SK-N-SH (cell line): ENCODE data around the gene TMEM163.

ENCODE experiments used
- FOXM1 ChIP-seq: IDR thresholded peaks from 2 replicates; pipeline ENCODE4 v1.4.0; 2012; ENCODE audit warnings: low read depth, mild to moderate bottlenecking
- GABPA ChIP-seq: IDR thresholded peaks from 2 replicates; pipeline ENCODE4 v1.4.0; 2012; ENCODE audit warnings: low read depth, mild to moderate bottlenecking
- JUND ChIP-seq: IDR thresholded peaks from 2 replicates; pipeline ENCODE4 v1.4.0; 2012
- RCOR1 ChIP-seq: fragments of 150-350 bp; IDR thresholded peaks from 2 replicates; pipeline ENCODE4 v1.6.1; 2017; ENCODE audit warnings: antibody characterized with exemption, low read length
- SIN3A ChIP-seq: IDR thresholded peaks from 2 replicates; pipeline ENCODE4 v1.6.1; 2012; ENCODE audit warnings: low read depth, mild to moderate bottlenecking, low read length, moderate library complexity, borderline replicate concordance
- TEAD4 ChIP-seq: IDR thresholded peaks from 2 replicates; pipeline ENCODE4 v1.4.0; 2012; ENCODE audit warnings: mild to moderate bottlenecking, borderline replicate concordance; ENCODE audit not compliant: insufficient read depth
- YY1 ChIP-seq: IDR thresholded peaks from 2 replicates; pipeline ENCODE4 v1.4.0; 2012; ENCODE audit warnings: low read depth, mild to moderate bottlenecking
- TF ChIP-seq, protein P1 (sequence below): fragments of 200-600 bp; sonication (generic); IDR thresholded peaks from 2 replicates; pipeline ENCODE4 v1.6.1; 2017; ENCODE audit warnings: antibody characterized with exemption, mild to moderate bottlenecking, moderate library complexity
- TF ChIP-seq, protein P2 (sequence below): IDR thresholded peaks from 2 replicates; pipeline ENCODE4 v1.6.1; 2012; ENCODE audit warnings: mild to moderate bottlenecking, low read depth, low read length, moderate library complexity

DNA sequence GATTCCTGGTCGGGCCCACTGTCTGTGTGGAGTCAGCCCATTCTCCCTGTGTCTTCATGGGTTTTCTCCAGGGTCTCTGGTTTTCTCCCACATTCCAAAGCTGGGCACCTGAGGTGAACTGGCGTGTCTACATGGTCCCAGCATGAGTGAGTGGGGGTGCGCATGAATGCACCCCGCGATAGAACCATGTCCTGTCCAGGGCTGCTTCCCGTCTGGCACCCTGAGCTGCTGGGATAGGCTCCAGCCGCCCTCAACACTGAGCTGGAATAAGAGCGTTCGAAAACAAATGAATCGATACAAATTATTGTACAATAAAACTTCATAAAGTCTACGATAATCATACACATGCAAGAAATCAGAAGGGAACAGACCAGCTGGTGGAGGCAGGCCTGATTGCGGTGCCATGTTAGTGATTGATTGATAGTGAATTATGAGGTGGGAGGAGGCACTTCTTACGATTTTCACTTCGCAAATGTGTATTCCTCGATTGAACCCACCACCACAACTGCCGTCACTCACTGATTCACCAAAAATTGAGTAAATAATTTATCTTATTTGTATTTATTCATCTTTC is 278.4 kb downstream of the TMEM163 start:
- TF ChIP-seq JUND: no peak
- TF ChIP-seq, protein P1, sequence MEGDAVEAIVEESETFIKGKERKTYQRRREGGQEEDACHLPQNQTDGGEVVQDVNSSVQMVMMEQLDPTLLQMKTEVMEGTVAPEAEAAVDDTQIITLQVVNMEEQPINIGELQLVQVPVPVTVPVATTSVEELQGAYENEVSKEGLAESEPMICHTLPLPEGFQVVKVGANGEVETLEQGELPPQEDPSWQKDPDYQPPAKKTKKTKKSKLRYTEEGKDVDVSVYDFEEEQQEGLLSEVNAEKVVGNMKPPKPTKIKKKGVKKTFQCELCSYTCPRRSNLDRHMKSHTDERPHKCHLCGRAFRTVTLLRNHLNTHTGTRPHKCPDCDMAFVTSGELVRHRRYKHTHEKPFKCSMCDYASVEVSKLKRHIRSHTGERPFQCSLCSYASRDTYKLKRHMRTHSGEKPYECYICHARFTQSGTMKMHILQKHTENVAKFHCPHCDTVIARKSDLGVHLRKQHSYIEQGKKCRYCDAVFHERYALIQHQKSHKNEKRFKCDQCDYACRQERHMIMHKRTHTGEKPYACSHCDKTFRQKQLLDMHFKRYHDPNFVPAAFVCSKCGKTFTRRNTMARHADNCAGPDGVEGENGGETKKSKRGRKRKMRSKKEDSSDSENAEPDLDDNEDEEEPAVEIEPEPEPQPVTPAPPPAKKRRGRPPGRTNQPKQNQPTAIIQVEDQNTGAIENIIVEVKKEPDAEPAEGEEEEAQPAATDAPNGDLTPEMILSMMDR: no peak
- TF ChIP-seq, protein P2, sequence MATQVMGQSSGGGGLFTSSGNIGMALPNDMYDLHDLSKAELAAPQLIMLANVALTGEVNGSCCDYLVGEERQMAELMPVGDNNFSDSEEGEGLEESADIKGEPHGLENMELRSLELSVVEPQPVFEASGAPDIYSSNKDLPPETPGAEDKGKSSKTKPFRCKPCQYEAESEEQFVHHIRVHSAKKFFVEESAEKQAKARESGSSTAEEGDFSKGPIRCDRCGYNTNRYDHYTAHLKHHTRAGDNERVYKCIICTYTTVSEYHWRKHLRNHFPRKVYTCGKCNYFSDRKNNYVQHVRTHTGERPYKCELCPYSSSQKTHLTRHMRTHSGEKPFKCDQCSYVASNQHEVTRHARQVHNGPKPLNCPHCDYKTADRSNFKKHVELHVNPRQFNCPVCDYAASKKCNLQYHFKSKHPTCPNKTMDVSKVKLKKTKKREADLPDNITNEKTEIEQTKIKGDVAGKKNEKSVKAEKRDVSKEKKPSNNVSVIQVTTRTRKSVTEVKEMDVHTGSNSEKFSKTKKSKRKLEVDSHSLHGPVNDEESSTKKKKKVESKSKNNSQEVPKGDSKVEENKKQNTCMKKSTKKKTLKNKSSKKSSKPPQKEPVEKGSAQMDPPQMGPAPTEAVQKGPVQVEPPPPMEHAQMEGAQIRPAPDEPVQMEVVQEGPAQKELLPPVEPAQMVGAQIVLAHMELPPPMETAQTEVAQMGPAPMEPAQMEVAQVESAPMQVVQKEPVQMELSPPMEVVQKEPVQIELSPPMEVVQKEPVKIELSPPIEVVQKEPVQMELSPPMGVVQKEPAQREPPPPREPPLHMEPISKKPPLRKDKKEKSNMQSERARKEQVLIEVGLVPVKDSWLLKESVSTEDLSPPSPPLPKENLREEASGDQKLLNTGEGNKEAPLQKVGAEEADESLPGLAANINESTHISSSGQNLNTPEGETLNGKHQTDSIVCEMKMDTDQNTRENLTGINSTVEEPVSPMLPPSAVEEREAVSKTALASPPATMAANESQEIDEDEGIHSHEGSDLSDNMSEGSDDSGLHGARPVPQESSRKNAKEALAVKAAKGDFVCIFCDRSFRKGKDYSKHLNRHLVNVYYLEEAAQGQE: no peak
- TF ChIP-seq TEAD4: no peak
- TF ChIP-seq YY1: no peak
- TF ChIP-seq GABPA: no peak
- no peak for TF ChIP-seq RCOR1
- TF ChIP-seq FOXM1: no peak
- TF ChIP-seq SIN3A: no peak
